ENCODE measurements around the gene TMEM214. TPM values are rescaled to one million over a fixed set of nuclear protein-coding genes. Genes with fewer than 3 reads are reported as not detected.

TMEM214 gene
- total RNA-seq, 2 donors from 2014 or later: 52.7 to 63.7 TPM

- H3K9me3 Mint-ChIP-seq: no peaks in the 10 kb centered on the region
- no peak for DNase-seq
- peaks cover 19% of the 10 kb centered on the region for H3K4me1 Mint-ChIP-seq
- WGBS, 2 experiments (ENCODE audit: insufficient coverage in 1 of 2, insufficient read length in 1 of 2): 93 to 100% methylated on average over 4 to 6 of the region's 6 CpGs
- Histone ChIP-seq H3K27me3 (ENCODE audit: control insufficient read depth, insufficient read depth, low read length, poor library complexity, severe bottlenecking) (no peaks in the 10 kb centered on the region), H3K27ac (ENCODE audit: low read depth, low read length) (no peak overlapping the region), H3K4me1 (ENCODE audit: control insufficient read depth, insufficient read depth, low read length) (peaks cover 7% of the 10 kb centered on the region), H3K4me3 (ENCODE audit: low read length) (peak overlapping the region; percentile 100), H3K9ac (ENCODE audit: extremely low read depth, low read length, poor library complexity, severe bottlenecking) (peak overlapping the region; percentile 1), H3K9me3 (ENCODE audit: control insufficient read depth, low read length) (no peaks in the 10 kb centered on the region), H3K36me3 (ENCODE audit: control insufficient read depth, insufficient read depth, low read length) (peaks cover 49% of the 10 kb centered on the region)
- no peaks in the 10 kb centered on the region for H3K27me3 Mint-ChIP-seq (ENCODE audit: insufficient read depth)
- H3K36me3 Mint-ChIP-seq (ENCODE audit: low read depth): peaks cover 47% of the 10 kb centered on the region
- peak overlapping the region; percentile 95 for H3K4me3 Mint-ChIP-seq
- H3K27ac Mint-ChIP-seq: no peak overlapping the region
- TF ChIP-seq CTCF (conservative IDR thresholded peaks at IDR 0.05): no peak
These were observed 36.7 kb downstream of the TMEM214 start for GRCh38 chr2:27069436-27069835.

GRCh38 chr2:27069961-27070618, 37.3 kb downstream of the TMEM214 start:
- DNase-seq: no peak
- H3K4me3 Mint-ChIP-seq: peak overlapping the region; percentile 95
- H3K4me3 ChIP-seq (ENCODE audit: low read length): peak overlapping the region; percentile 100
- peak overlapping the region; percentile 80 for H3K27ac Mint-ChIP-seq
- peaks cover 43% of the 10 kb centered on the region for H3K36me3 Mint-ChIP-seq (ENCODE audit: low read depth)
- H3K4me1 Mint-ChIP-seq: peaks cover 19% of the 10 kb centered on the region
- peaks cover 7% of the 10 kb centered on the region for H3K4me1 ChIP-seq (ENCODE audit: control insufficient read depth, insufficient read depth, low read length)
- H3K27ac ChIP-seq (ENCODE audit: low read depth, low read length): no peak overlapping the region
- no peak for TF ChIP-seq CTCF (conservative IDR thresholded peaks at IDR 0.05)
- H3K36me3 ChIP-seq (ENCODE audit: control insufficient read depth, insufficient read depth, low read length): peaks cover 46% of the 10 kb centered on the region
- H3K27me3 Mint-ChIP-seq (ENCODE audit: insufficient read depth): no peaks in the 10 kb centered on the region
- H3K9me3 ChIP-seq (ENCODE audit: control insufficient read depth, low read length): no peaks in the 10 kb centered on the region
- H3K9me3 Mint-ChIP-seq: no peaks in the 10 kb centered on the region
- no peaks in the 10 kb centered on the region for H3K27me3 ChIP-seq (ENCODE audit: control insufficient read depth, insufficient read depth, low read length, poor library complexity, severe bottlenecking)
- whole genome bisulfite sequencing, 2 experiments (ENCODE audit: insufficient coverage in 1 of 2, insufficient read length in 1 of 2): 90 to 94% methylated on average over 6 to 8 of the region's 8 CpGs
- peak overlapping the region; percentile 81 for H3K9ac ChIP-seq (ENCODE audit: extremely low read depth, low read length, poor library complexity, severe bottlenecking)

GRCh38 chr2:27070653-27071276, 38.0 kb downstream of the TMEM214 start:
- Mint-ChIP-seq H3K27me3 (ENCODE audit: insufficient read depth) (no peaks in the 10 kb centered on the region), H3K4me1 (peaks cover 19% of the 10 kb centered on the region), H3K4me3 (peak overlapping the region; percentile 95), H3K9me3 (no peaks in the 10 kb centered on the region), H3K27ac (peak overlapping the region; percentile 95), H3K36me3 (ENCODE audit: low read depth) (peaks cover 36% of the 10 kb centered on the region)
- DNase-seq: no peak
- H3K27ac ChIP-seq (ENCODE audit: low read depth, low read length): peak overlapping the region; percentile 60
- H3K27me3 ChIP-seq (ENCODE audit: control insufficient read depth, insufficient read depth, low read length, poor library complexity, severe bottlenecking): no peaks in the 10 kb centered on the region
- TF ChIP-seq CTCF (conservative IDR thresholded peaks at IDR 0.05): no peak
- peak overlapping the region; percentile 100 for H3K4me3 ChIP-seq (ENCODE audit: low read length)
- 9 to 14% methylated on average over 7 to 11 of the region's 11 CpGs for WGBS, 2 experiments (ENCODE audit: insufficient coverage in 1 of 2, insufficient read length in 1 of 2)
- H3K9me3 ChIP-seq (ENCODE audit: control insufficient read depth, low read length): no peaks in the 10 kb centered on the region
- H3K4me1 ChIP-seq (ENCODE audit: control insufficient read depth, insufficient read depth, low read length): peaks cover 7% of the 10 kb centered on the region
- H3K9ac ChIP-seq (ENCODE audit: extremely low read depth, low read length, poor library complexity, severe bottlenecking): peak overlapping the region; percentile 81
- H3K36me3 ChIP-seq (ENCODE audit: control insufficient read depth, insufficient read depth, low read length): peaks cover 39% of the 10 kb centered on the region

Data from endodermal cell (in vitro differentiated cells).